ENCODE data around the gene SACS.

Gene SACS

DNA sequence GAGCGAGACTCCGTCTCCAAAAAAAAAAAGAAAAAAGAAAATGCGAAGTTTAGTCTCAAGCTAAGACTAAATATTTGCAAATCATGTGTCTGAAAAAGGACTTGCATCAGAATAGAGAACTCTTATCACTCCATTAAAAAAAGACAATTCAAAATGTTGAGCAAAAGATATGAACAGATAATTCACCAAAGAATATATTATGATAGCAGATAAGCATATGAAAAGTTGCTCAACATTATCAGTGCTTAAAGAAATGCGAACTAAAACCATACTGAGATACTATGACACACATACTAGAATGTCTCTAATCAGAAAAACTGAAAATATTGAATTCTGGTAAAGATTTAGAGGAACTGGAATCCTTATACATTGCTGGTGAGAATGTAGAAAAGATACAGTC, 38.7 kb upstream of the SACS start:
- H3K4me2 ChIP-seq (ENCODE audit: low read length), result no peak overlapping the region
- no peak overlapping the region for H3K9ac ChIP-seq
- H2AFZ ChIP-seq, result no peak overlapping the region
- no peak for TF ChIP-seq CTCF (IDR thresholded peaks at IDR 0.05)
- no peaks in the 10 kb centered on the region for H3K79me2 ChIP-seq
- H3K27me3 ChIP-seq (ENCODE audit: control insufficient read depth, insufficient read depth, low read length), result no peaks in the 10 kb centered on the region
- no peaks in the 10 kb centered on the region for H3K9me3 ChIP-seq (ENCODE audit: control insufficient read depth, low read length)
- H3K4me3 ChIP-seq (ENCODE audit: low read depth, low read length), result no peak overlapping the region
- no peak overlapping the region for H3K27ac ChIP-seq
- H3K4me1 ChIP-seq, result no peaks in the 10 kb centered on the region
- no peaks in the 10 kb centered on the region for H3K36me3 ChIP-seq (ENCODE audit: control insufficient read depth, insufficient read depth, low read length)

- no peak overlapping the region for H3K27ac ChIP-seq
- no peak overlapping the region for H3K4me3 ChIP-seq (ENCODE audit: low read depth, low read length)
- no peak overlapping the region for H2AFZ ChIP-seq
- H3K79me2 ChIP-seq, result no peaks in the 10 kb centered on the region
- no peaks in the 10 kb centered on the region for H3K4me1 ChIP-seq
- no peaks in the 10 kb centered on the region for H3K36me3 ChIP-seq (ENCODE audit: control insufficient read depth, insufficient read depth, low read length)
- H3K27me3 ChIP-seq (ENCODE audit: control insufficient read depth, insufficient read depth, low read length), result no peaks in the 10 kb centered on the region
- H3K9me3 ChIP-seq (ENCODE audit: control insufficient read depth, low read length), result no peaks in the 10 kb centered on the region
- H3K4me2 ChIP-seq (ENCODE audit: low read length), result no peak overlapping the region
- TF ChIP-seq CTCF (IDR thresholded peaks at IDR 0.05), result no peak
- H3K9ac ChIP-seq, result no peak overlapping the region
Observed at GRCh38 chr13:23470790-23471614, 37.5 kb upstream of the SACS start.

DNA sequence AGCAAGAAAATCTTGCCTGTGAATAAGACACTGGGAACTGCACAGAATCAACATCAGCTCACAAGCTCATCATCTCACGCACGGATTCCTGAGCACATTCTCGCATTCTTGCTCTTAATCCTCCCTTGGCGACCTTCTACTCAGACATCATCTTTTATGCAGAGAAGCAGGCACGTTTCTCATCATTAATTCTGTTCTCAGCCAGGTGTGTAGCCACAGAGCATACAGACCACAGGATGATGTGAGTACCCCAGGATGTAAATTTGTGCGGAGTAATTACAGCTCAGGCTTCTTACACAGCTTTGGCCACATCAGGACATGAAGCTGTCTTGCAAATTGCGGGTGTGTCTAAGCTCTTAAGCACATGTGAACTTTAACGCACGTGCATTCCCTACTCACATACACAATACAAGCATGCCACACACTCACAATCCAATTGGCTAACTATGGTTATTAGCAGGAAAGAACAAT, 36.5 kb upstream of the SACS start:
- Histone ChIP-seq H3K4me3 (ENCODE audit: low read depth, low read length) (no peak overlapping the region), H3K9ac (no peak overlapping the region)
- TF ChIP-seq CTCF (IDR thresholded peaks at IDR 0.05), result no peak

GRCh38 chr13:23468811-23469210, 35.3 kb upstream of the SACS start:
- Histone ChIP-seq H3K9ac (no peak overlapping the region), H3K27me3 (ENCODE audit: control insufficient read depth, insufficient read depth, low read length) (no peaks in the 10 kb centered on the region), H3K9me3 (ENCODE audit: control insufficient read depth, low read length) (no peaks in the 10 kb centered on the region), H2AFZ (no peak overlapping the region), H3K4me1 (peaks cover 2% of the 10 kb centered on the region), H3K4me2 (ENCODE audit: low read length) (no peak overlapping the region), H3K4me3 (ENCODE audit: low read depth, low read length) (no peak overlapping the region), H3K36me3 (ENCODE audit: control insufficient read depth, insufficient read depth, low read length) (no peaks in the 10 kb centered on the region), H3K27ac (no peak overlapping the region), H3K79me2 (no peaks in the 10 kb centered on the region)
- TF ChIP-seq CTCF (IDR thresholded peaks at IDR 0.05), result no peak

More for the DNA sequence above, 36.5 kb upstream of the SACS start:
- Histone ChIP-seq H3K79me2 (no peaks in the 10 kb centered on the region), H3K9me3 (ENCODE audit: control insufficient read depth, low read length) (no peaks in the 10 kb centered on the region), H2AFZ (no peak overlapping the region), H3K4me2 (ENCODE audit: low read length) (no peak overlapping the region), H3K36me3 (ENCODE audit: control insufficient read depth, insufficient read depth, low read length) (no peaks in the 10 kb centered on the region), H3K27ac (no peak overlapping the region), H3K4me1 (no peaks in the 10 kb centered on the region), H3K27me3 (ENCODE audit: control insufficient read depth, insufficient read depth, low read length) (no peaks in the 10 kb centered on the region)

DNA sequence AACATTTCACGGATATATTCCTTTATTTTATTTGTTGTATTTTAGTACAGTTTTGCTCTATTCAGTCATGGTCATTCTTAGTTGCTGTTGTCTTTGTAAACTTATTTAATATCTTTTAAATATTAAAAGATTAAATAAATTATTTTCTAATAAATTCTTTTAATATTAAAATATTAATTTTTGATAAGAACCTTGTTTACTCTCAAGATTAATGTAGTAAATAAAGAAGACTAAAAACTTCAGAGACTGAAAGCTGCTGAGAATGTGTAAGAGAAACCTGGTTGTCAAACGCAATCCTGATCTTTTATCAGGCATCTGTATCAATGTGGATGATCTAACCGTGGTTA, 34.4 kb upstream of the SACS start:
- Histone ChIP-seq H3K27me3 (ENCODE audit: control insufficient read depth, insufficient read depth, low read length) (no peaks in the 10 kb centered on the region), H3K79me2 (no peaks in the 10 kb centered on the region), H2AFZ (no peak overlapping the region), H3K4me2 (ENCODE audit: low read length) (no peak overlapping the region), H3K4me1 (peaks cover 7% of the 10 kb centered on the region), H3K9me3 (ENCODE audit: control insufficient read depth, low read length) (no peaks in the 10 kb centered on the region), H3K9ac (no peak overlapping the region), H3K4me3 (ENCODE audit: low read depth, low read length) (no peak overlapping the region), H3K27ac (no peak overlapping the region), H3K36me3 (ENCODE audit: control insufficient read depth, insufficient read depth, low read length) (no peaks in the 10 kb centered on the region)
- no peak for TF ChIP-seq CTCF (IDR thresholded peaks at IDR 0.05)

Data from parathyroid adenoma (tissue), 2 donors.